SK-N-SH (cell line): Measurements from ENCODE around the gene GNG12. TPM values are rescaled to one million over a fixed set of nuclear protein-coding genes. Genes with fewer than 3 reads are reported as not detected.

ENCODE experiments used
- CTCF ChIA-PET: fragments of 300-600, 350-600 bp; formaldehyde crosslinking; extraction: SDS; loops from one replicate; lab custom pipeline; 2021; lab: Yijun Ruan, JAX
- POLR2A ChIA-PET: fragments of 350-600 bp; sonication (Branson Sonifier 250); formaldehyde crosslinking; extraction: SDS; loops from one replicate; lab custom pipeline; 2020; ENCODE audit warnings: antibody characterized with exemption, inconsistent platforms; lab: Yijun Ruan, JAX
- DNase-seq: peaks from one replicate; pipeline ENCODE4 v3.0.0; 2012
- H2AFZ ChIP-seq: fragments of 200-600 bp; sonication (generic); 2 replicates; pipeline ENCODE4 v1.8.1; 2016; ENCODE audit warnings: antibody characterized with exemption, mild to moderate bottlenecking, low read depth
- H3F3A ChIP-seq: fragments of 200-600 bp; sonication (generic); replicated peaks from 2 replicates; pipeline ENCODE3; 2016; ENCODE audit warnings: antibody characterized with exemption, mild to moderate bottlenecking; ENCODE audit not compliant: insufficient read depth
- H3K27ac ChIP-seq, 2 experiments: fragments of 200-500 bp in 1 of 2; fragments of 200-600 bp in 1 of 2; sonication (Bioruptor generic) in 1 of 2; sonication (generic), shearing (Covaris generic) in 1 of 2; 2 replicates each; pipeline versions ENCODE4 v1.5.1 to v1.6.1; 2014 to 2016; ENCODE audit warnings: low read depth in 2 of 2, inconsistent platforms in 1 of 2, low read length in 1 of 2, mild to moderate bottlenecking in 1 of 2, mixed read lengths in 1 of 2
- H3K27me3 ChIP-seq: fragments of 200-600 bp; sonication (generic), shearing (Covaris generic); 2 replicates; pipeline ENCODE4 v1.6.1; 2016; ENCODE audit warnings: mixed run types; ENCODE audit not compliant: insufficient read depth
- H3K36me3 ChIP-seq, 2 experiments: fragments of 200-500 bp in 1 of 2; fragments of 200-600 bp in 1 of 2; sonication (Bioruptor generic) in 1 of 2; sonication (generic) in 1 of 2; replicated peaks in 1 of 2; 2 replicates each; pipeline versions ENCODE3 to v1.5.1; 2014 to 2016; ENCODE audit warnings: low read length in 1 of 2, mild to moderate bottlenecking in 1 of 2; ENCODE audit not compliant: insufficient read depth in 2 of 2, control insufficient read depth in 1 of 2
- H3K4me1 ChIP-seq, 2 experiments: fragments of 200-500 bp in 1 of 2; fragments of 200-600 bp in 1 of 2; sonication (Bioruptor generic) in 1 of 2; sonication (generic), shearing (Covaris generic) in 1 of 2; 2 replicates each; pipeline versions ENCODE4 v1.5.1 to v1.6.1; 2014 to 2016; ENCODE audit warnings: low read depth in 1 of 2, low read length in 1 of 2, mixed run types in 1 of 2; ENCODE audit not compliant: insufficient read depth in 2 of 2, control insufficient read depth in 1 of 2
- H3K4me2 ChIP-seq: fragments of 200-600 bp; sonication (generic), shearing (Covaris generic); 2 replicates; pipeline ENCODE4 v1.6.1; 2017; ENCODE audit warnings: mixed run types
- H3K4me3 ChIP-seq, 2 experiments: fragments of 200-500 bp in 1 of 2; fragments of 200-600 bp in 1 of 2; sonication (Bioruptor generic) in 1 of 2; sonication (generic), shearing (Covaris generic) in 1 of 2; 2 replicates each; pipeline versions ENCODE4 v1.5.1 to v1.8.1; 2014 to 2016; ENCODE audit warnings: low read depth in 2 of 2, inconsistent platforms in 1 of 2, low read length in 1 of 2, mild to moderate bottlenecking in 1 of 2, mixed read lengths in 1 of 2, moderate library complexity in 1 of 2
- H3K79me2 ChIP-seq: fragments of 200-600 bp; sonication (generic); 2 replicates; pipeline ENCODE4 v1.8.1; 2017; ENCODE audit warnings: mild to moderate bottlenecking; ENCODE audit not compliant: insufficient read depth
- H3K9ac ChIP-seq: fragments of 200-600 bp; sonication (generic); 2 replicates; pipeline ENCODE4 v1.6.1; 2017; ENCODE audit warnings: mixed run types
- H3K9me2 ChIP-seq: fragments of 200-600 bp; sonication (generic); 2 replicates; pipeline ENCODE4 v1.6.1; 2017; ENCODE audit warnings: mixed run types
- H3K9me3 ChIP-seq: fragments of 200-600 bp; sonication (generic); 2 replicates; pipeline ENCODE4 v1.6.1; 2017; ENCODE audit warnings: mixed run types, mild to moderate bottlenecking, moderate library complexity
- H4K20me1 ChIP-seq: fragments of 200-600 bp; sonication (generic); 2 replicates; pipeline ENCODE4 v1.6.1; 2017; ENCODE audit warnings: mild to moderate bottlenecking, mixed run types; ENCODE audit not compliant: insufficient read depth
- CHD2 ChIP-seq: fragments of 150-350 bp; IDR thresholded peaks from 2 replicates; pipeline ENCODE4 v1.6.1; 2018; ENCODE audit warnings: low read length; ENCODE audit not compliant: partially characterized antibody
- FOSL2 ChIP-seq: IDR thresholded peaks from 2 replicates; pipeline ENCODE4 v1.4.0; 2012; ENCODE audit warnings: low read depth, mild to moderate bottlenecking, moderate library complexity, borderline replicate concordance
- FOXJ3 ChIP-seq: sonication (generic); formaldehyde crosslinking; IDR thresholded peaks from 2 replicates; pipeline ENCODE4 v1.5.1; 2020; ENCODE audit warnings: mild to moderate bottlenecking, missing genetic modification reagents
- JUND ChIP-seq: IDR thresholded peaks from 2 replicates; pipeline ENCODE4 v1.4.0; 2012
- TCF12 ChIP-seq: IDR thresholded peaks from 2 replicates; pipeline ENCODE4 v1.4.0; 2012
- WGBS: methylation state at CpG from one replicate; pipeline ENCODE4 v1.1.6; 2017; ENCODE audit warnings: low lambda C conversion rate; 5-methylcytosine and 5-hydroxymethylcytosine counted together
- polyA plus RNA-seq, 3 experiments: library from polyadenylated mRNA; depleted of rRNA; stranded (reverse); fragments of >200 nt; gene quantifications; 2 replicates each; pipeline ENCODE4 v1.2.3, GENCODE V29; 2012
- TF ChIP-seq, protein P1 (sequence below): IDR thresholded peaks from 2 replicates; pipeline ENCODE4 v1.4.0; 2012; ENCODE audit warnings: low read depth
- TF ChIP-seq, protein P2 (sequence below): fragments of 200-600 bp; sonication (generic); IDR thresholded peaks from 2 replicates; pipeline ENCODE4 v1.6.1; 2017; ENCODE audit warnings: antibody characterized with exemption, mild to moderate bottlenecking, moderate library complexity

Gene GNG12
- polyA plus RNA-seq, 1 of the 3 experiments (the other 2 are of a cell fraction), result 41.2 TPM

DNA sequence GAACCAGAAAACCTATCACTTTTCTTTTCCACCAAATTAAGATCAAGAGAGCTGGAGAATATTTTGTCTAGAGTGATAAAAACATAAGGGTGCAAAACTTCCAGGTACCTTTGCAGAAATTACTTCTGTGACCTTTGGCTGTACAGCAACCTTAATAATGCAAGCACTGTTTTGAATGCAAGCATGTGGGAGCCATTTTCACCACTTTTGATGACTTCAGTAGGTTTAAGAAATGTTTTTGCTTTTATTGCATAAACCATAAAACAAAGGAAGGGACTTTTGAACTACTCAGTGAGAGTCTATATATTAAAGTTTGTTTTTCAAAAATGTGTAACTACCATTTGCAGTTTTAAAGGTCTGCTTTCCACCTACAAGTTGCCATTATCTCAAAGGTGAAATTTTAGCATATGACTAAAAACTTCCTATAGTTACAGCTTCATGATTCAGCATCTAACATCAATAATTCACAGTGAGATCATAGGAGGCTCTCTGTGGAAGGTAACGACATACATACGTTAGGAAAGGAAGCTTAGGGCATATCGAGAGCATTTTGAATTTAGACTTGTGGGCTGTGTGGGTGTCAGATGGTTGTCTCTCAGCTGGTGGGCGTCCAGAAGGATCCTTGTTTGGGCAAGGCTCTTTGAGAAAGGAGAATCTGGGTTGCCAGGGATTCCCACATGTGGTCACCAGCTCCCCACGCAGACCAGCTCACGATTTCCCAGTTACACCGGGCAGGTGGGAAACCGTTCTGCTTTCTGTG lies 149.3 kb downstream of the GNG12 start:
- Histone ChIP-seq H3K36me3 (peaks cover 20 to 27% of the 10 kb centered on the region in 2 experiments), H3K9ac (peak overlapping the region; percentile 61), H3K4me1 (peaks cover 13 to 28% of the 10 kb centered on the region in 2 experiments; a peak in 3 of 4 replicates), H3K27ac (peak overlapping the region; percentile 73 to 81), H3K9me2 (no peaks in the 10 kb centered on the region), H2AFZ (0 out of 2 replicates have a peak overlapping the region, but pooled peaks have one; percentile 21), H3K79me2 (peaks cover 33% of the 10 kb centered on the region), H4K20me1 (peaks cover 20% of the 10 kb centered on the region), H3K9me3 (no peaks in the 10 kb centered on the region), H3K27me3 (no peaks in the 10 kb centered on the region), H3F3A (peaks cover 48% of the 10 kb centered on the region), H3K4me3 (peak overlapping the region; percentile 41 to 63), H3K4me2 (peak overlapping the region; percentile 82)
- DNase-seq, result no peak
- ChIA-PET CTCF (interaction anchor here (0.7 to 10.1 kb wide), 8 partner anchors 8 to 140 kb away, joined by 3 to 100 read pairs (median 5); no protein-coding TSS in a partner anchor), POLR2A (interaction anchor here (0.8 to 3.6 kb wide), 7 partner anchors 9 to 123 kb away, joined by 3 to 25 read pairs (median 8); no protein-coding TSS in a partner anchor)
- TF ChIP-seq, protein P1, sequence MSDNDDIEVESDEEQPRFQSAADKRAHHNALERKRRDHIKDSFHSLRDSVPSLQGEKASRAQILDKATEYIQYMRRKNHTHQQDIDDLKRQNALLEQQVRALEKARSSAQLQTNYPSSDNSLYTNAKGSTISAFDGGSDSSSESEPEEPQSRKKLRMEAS, result peak; percentile 47; the same call in 1 of the 2 replicates
- peak; percentile 7; the same call in 1 of the 2 replicates for TF ChIP-seq TCF12
- peak; percentile 15; the same call in 1 of the 2 replicates for TF ChIP-seq FOSL2
- no peak for TF ChIP-seq CHD2
- WGBS, result 6% methylated on average over 8 of the region's 8 CpGs

DNA sequence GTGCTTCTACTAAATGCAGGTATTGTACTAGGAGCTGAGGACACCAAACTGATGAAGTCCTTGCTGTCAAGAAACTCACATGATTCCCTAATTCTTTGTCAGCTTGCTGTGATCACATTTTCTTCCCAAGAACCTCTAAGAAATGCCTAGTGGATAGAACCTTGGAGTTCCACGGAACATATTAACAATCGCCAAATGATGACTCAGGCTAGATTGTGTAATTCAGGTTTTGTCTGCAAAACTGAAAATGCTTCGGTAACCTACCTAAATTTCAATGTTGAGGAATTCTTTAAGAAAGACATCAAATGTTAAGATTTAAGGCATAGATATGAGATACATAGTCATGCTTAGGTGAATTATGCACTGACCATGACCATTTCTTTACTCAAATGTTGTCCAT lies 150.0 kb downstream of the GNG12 start:
- peak overlapping the region; percentile 28 to 81; a peak in 3 of 4 replicates for H3K27ac ChIP-seq
- H3K4me1 ChIP-seq, result peaks cover 10 to 21% of the 10 kb centered on the region in 2 experiments; a peak in 3 of 4 replicates
- POLR2A ChIA-PET, result no interaction called here
- H4K20me1 ChIP-seq, result peaks cover 16% of the 10 kb centered on the region
- H2AFZ ChIP-seq, result no peak overlapping the region
- CTCF ChIA-PET, result interaction anchor here (0.8 to 10.1 kb wide), 4 partner anchors 9 to 148 kb away, joined by 3 to 100 read pairs (median 5); no protein-coding TSS in a partner anchor
- H3K36me3 ChIP-seq, result peaks cover 14 to 21% of the 10 kb centered on the region in 2 experiments
- peak overlapping the region in 1 of 2 experiments; percentile 63; a peak in 1 of 4 replicates for H3K4me3 ChIP-seq
- H3K27me3 ChIP-seq, result no peaks in the 10 kb centered on the region
- no peak for DNase-seq
- WGBS, result 15% methylated on average over 3 of the region's 3 CpGs
- H3F3A ChIP-seq, result peaks cover 42% of the 10 kb centered on the region
- peaks cover 32% of the 10 kb centered on the region for H3K79me2 ChIP-seq
- peak overlapping the region; percentile 61; the same call in 1 of the 2 replicates for H3K9ac ChIP-seq
- H3K4me2 ChIP-seq, result peak overlapping the region; percentile 82; the same call in 1 of the 2 replicates
- H3K9me2 ChIP-seq, result no peaks in the 10 kb centered on the region
- TF ChIP-seq JUND (peak; percentile 60; the same call in 1 of the 2 replicates), FOSL2 (peak; percentile 73), FOXJ3 (CRISPR knock-in tag) (no peak)
- TF ChIP-seq, protein P2, sequence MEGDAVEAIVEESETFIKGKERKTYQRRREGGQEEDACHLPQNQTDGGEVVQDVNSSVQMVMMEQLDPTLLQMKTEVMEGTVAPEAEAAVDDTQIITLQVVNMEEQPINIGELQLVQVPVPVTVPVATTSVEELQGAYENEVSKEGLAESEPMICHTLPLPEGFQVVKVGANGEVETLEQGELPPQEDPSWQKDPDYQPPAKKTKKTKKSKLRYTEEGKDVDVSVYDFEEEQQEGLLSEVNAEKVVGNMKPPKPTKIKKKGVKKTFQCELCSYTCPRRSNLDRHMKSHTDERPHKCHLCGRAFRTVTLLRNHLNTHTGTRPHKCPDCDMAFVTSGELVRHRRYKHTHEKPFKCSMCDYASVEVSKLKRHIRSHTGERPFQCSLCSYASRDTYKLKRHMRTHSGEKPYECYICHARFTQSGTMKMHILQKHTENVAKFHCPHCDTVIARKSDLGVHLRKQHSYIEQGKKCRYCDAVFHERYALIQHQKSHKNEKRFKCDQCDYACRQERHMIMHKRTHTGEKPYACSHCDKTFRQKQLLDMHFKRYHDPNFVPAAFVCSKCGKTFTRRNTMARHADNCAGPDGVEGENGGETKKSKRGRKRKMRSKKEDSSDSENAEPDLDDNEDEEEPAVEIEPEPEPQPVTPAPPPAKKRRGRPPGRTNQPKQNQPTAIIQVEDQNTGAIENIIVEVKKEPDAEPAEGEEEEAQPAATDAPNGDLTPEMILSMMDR, result no peak
- no peaks in the 10 kb centered on the region for H3K9me3 ChIP-seq
